Subcutaneous abdominal adipose tissue (tissue), 5 donors: ENCODE data around the gene KHDRBS2.

Experiments
- H3K27ac ChIP-seq: one replicate; pipeline ENCODE4 v1.7.0; 2013; ENCODE audit warnings: low read depth, mild to moderate bottlenecking, inconsistent platforms, low read length, moderate library complexity
- H3K27me3 ChIP-seq, 5 donors: one replicate each; pipeline ENCODE4 v1.7.0; 2013; ENCODE audit warnings: low read length in 5 of 5, inconsistent platforms in 1 of 5; ENCODE audit not compliant: control insufficient read depth in 5 of 5, insufficient read depth in 4 of 5
- H3K36me3 ChIP-seq, 5 donors: one replicate each; pipeline ENCODE4 v1.7.0; 2013; ENCODE audit warnings: low read length in 5 of 5; ENCODE audit not compliant: control insufficient read depth in 5 of 5, insufficient read depth in 5 of 5
- H3K4me1 ChIP-seq, 5 donors: one replicate each; pipeline ENCODE4 v1.7.0; 2013; ENCODE audit warnings: low read length in 5 of 5, mild to moderate bottlenecking in 3 of 5, moderate library complexity in 1 of 5; ENCODE audit not compliant: control insufficient read depth in 5 of 5, insufficient read depth in 5 of 5
- H3K4me3 ChIP-seq, 5 donors: one replicate each; pipeline ENCODE4 v1.7.0; 2013; ENCODE audit warnings: low read length in 5 of 5, low read depth in 1 of 5
- H3K9ac ChIP-seq, 5 donors: one replicate each; pipeline ENCODE4 v1.7.0; 2013; ENCODE audit warnings: low read length in 5 of 5, mild to moderate bottlenecking in 4 of 5, moderate library complexity in 3 of 5
- H3K9me3 ChIP-seq, 5 donors: one replicate each; pipeline ENCODE4 v1.7.0; 2013; ENCODE audit warnings: low read length in 5 of 5; ENCODE audit not compliant: control insufficient read depth in 5 of 5
- donor health status: healthy.
- donor health status: healthy.
- donor health status: healthy.
- donor health status: healthy.
- donor health status: healthy.

KHDRBS2 gene

DNA sequence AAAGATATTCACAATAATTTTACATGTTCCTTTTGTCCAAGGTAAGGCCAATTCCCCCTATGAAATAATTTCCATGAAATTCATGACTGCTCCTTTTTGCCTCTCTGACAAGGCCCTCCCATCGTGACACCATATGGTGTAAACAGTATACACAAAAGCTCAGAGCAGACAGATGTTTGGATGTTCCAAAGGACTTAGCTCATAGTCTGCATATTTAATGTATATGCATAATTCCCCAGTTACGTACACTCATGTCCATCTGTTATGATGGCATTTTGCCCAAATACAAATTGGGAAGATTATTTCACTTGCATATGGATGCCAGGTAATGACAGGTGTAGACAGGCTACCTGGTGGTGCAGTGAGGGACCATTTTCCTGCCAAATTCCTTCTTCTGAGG is 376.5 kb downstream of the KHDRBS2 start:
- Histone ChIP-seq H3K9me3 (peaks cover 0 to 2% (median 0%) of the 10 kb centered on the region in 5 donors), H3K9ac (no peak overlapping the region), H3K4me1 (no peaks in the 10 kb centered on the region), H3K27ac (no peak overlapping the region), H3K4me3 (no peak overlapping the region), H3K36me3 (no peaks in the 10 kb centered on the region), H3K27me3 (no peaks in the 10 kb centered on the region)

DNA sequence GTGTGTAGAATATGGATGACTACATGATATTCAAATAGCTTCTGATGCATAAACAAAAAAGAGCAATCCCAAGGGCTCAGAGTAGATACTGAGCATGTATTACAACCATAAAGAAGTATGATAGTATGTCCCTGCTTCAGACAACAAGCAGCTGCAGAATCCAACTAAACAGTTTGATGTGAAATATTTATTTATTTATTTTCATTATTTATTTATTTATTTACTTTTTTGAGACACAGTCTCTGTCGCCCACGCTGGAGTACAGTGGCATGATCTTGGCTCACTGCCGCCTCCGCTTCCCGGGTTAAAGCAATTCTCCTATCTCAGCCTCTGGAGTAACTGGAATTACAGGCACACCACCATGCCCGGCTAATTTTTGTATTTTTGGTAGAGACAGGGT is 384.3 kb downstream of the KHDRBS2 start:
- H3K27me3 ChIP-seq = no peaks in the 10 kb centered on the region
- H3K4me1 ChIP-seq = no peaks in the 10 kb centered on the region
- H3K27ac ChIP-seq = no peak overlapping the region
- no peak overlapping the region for H3K9ac ChIP-seq
- no peak overlapping the region for H3K4me3 ChIP-seq
- no peaks in the 10 kb centered on the region for H3K36me3 ChIP-seq
- no peaks in the 10 kb centered on the region for H3K9me3 ChIP-seq

DNA sequence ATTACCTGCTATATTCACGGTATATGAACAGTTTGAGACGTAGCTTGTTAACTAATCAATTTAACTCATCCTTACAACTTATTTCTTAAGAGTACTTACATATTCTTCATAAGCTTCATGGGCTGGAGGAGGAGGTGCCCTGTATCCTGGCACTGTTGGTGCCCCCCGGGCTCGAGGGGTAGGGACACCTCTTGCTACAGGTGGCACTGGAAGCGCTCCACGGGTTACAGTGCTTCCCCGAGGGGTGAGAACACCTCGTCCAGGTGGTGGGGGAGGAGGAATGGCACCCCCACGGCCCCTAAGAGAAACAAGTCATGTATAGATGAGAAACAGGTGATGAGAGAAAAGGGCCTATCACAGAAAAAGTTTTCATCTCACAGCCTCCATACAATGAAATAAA is 391.5 kb downstream of the KHDRBS2 start:
- Histone ChIP-seq H3K9ac (no peak overlapping the region), H3K36me3 (no peaks in the 10 kb centered on the region), H3K27me3 (no peaks in the 10 kb centered on the region), H3K4me1 (no peaks in the 10 kb centered on the region), H3K9me3 (no peaks in the 10 kb centered on the region), H3K4me3 (no peak overlapping the region), H3K27ac (no peak overlapping the region)

DNA sequence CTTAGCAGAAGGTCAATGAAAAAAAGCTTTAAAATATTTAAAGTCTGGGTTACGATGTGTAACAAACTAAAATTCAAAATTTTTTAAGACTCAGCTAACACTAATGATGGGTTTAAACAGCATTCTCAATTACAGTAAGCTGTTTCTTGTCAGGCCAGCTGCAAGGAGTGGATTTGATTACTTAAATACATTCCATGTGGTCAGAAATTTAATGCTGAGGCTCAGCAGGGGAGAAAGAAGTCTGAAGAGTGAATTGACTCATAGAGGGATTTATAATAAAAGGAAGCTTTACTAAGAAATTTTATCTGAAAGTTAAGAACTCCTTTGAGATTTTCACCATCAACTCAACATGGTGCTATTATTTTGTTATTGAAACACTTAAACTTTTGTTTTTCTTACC is 398.6 kb downstream of the KHDRBS2 start:
- H3K4me1 ChIP-seq = no peaks in the 10 kb centered on the region
- no peak overlapping the region for H3K9ac ChIP-seq
- no peaks in the 10 kb centered on the region for H3K27me3 ChIP-seq
- no peak overlapping the region for H3K4me3 ChIP-seq
- H3K36me3 ChIP-seq = no peaks in the 10 kb centered on the region
- no peaks in the 10 kb centered on the region for H3K9me3 ChIP-seq
- no peak overlapping the region for H3K27ac ChIP-seq

DNA sequence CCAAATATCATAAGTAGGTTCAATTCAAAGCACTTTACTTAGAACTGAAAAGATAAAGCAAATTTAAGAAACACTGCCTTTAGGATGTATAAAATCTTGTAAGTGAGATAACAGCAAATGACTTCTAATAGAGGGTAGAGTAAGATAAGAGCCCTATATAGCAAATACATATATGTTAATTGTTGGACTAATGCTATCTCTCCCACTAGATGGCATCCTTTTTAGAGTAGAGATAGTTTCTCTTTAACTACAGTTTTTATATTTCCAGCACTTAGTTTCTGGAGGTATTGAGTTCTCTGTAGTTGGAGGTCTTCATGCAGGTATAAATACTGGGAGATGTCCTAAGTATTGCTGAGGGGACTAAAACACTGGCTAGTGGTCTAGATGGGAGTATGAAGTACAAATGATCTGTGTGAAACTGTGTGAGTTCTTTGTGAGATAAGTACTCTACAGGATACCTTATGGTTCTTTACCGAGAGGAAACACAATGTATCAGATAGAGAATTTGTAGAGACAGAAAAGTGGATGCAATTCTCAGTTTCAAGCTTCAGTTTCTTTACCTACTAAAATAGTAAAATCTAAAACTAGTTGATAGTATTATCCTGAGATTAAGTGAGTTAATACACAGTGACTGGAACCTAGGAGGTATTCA is 399.3 kb downstream of the KHDRBS2 start:
- H3K9ac ChIP-seq = no peak overlapping the region
- no peaks in the 10 kb centered on the region for H3K27me3 ChIP-seq
- H3K4me1 ChIP-seq = no peaks in the 10 kb centered on the region
- H3K36me3 ChIP-seq = no peaks in the 10 kb centered on the region
- no peaks in the 10 kb centered on the region for H3K9me3 ChIP-seq
- no peak overlapping the region for H3K4me3 ChIP-seq
- H3K27ac ChIP-seq = no peak overlapping the region

DNA sequence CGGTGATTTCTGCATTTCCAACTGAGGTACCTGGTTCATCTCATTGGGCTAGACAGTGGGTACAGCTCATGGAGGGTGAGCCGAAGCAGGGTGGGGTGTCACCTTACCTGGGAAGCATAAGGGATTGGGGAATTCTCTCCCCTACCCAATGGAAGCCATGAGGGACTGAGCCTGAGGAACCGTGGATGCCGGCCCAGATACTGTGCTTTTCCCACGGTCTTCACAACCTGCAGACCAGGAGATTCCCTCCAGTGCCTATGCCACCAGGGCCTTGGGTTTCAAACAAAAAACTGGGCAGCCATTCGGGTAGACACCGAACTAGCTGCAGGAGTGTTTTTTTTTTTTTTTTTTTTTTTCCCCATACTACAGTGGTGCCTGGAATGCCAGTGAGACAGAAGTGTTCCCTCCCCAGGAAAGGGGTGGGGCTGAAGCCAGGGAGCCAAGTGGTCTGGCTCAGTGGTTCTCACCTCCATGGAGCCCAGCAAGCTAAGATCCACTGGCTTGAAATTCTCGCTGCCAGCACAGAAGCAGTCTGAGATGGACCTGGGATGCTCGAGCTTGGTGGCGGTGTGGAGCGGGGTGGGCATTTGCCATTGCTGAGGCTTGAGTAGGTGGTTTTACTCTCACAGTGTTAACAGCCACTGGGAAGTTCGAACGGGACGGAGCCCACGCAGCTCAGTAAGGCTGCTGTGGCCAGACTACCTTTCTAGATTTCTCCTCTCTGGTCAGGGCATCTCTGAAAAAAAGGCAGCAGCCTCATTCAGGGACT is 416.2 kb downstream of the KHDRBS2 start:
- Histone ChIP-seq H3K9me3 (peaks cover 0 to 10% (median 4%) of the 10 kb centered on the region in 5 donors), H3K9ac (no peak overlapping the region), H3K27ac (no peak overlapping the region), H3K36me3 (no peaks in the 10 kb centered on the region), H3K4me3 (no peak overlapping the region), H3K4me1 (no peaks in the 10 kb centered on the region), H3K27me3 (no peaks in the 10 kb centered on the region)

DNA sequence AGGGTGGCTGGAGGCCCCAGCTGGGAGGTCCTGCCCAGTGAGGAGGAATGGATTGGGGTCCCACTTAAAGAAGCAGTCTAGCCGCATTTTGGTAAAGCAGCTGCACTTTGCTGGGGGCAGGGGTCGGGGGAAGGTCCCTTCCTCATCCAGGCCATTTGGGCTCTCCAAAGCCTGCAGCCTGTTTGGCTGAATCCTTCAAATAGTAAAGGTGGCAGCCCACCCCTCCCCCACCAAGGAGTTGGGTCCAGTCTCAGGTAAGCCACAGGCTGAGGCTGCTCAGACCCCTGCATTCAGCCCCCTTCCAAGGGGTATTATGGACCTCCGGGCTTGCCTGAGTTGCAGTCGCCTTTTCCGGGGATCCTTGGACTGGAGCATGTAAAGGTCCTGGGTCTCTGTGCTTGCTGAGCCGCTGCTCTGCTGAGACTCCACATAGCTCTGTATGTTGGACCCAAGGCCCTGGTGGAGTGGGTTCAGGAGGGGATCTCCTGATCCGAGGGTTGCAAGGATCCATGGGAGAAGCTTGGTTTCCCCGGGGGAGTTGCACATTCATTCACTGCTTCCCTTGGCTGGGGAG is 417.4 kb downstream of the KHDRBS2 start:
- Histone ChIP-seq H3K4me3 (no peak overlapping the region), H3K9ac (no peak overlapping the region), H3K36me3 (no peaks in the 10 kb centered on the region), H3K27me3 (no peaks in the 10 kb centered on the region), H3K4me1 (no peaks in the 10 kb centered on the region), H3K9me3 (peaks cover 0 to 17% (median 4%) of the 10 kb centered on the region in 5 donors), H3K27ac (no peak overlapping the region)

DNA sequence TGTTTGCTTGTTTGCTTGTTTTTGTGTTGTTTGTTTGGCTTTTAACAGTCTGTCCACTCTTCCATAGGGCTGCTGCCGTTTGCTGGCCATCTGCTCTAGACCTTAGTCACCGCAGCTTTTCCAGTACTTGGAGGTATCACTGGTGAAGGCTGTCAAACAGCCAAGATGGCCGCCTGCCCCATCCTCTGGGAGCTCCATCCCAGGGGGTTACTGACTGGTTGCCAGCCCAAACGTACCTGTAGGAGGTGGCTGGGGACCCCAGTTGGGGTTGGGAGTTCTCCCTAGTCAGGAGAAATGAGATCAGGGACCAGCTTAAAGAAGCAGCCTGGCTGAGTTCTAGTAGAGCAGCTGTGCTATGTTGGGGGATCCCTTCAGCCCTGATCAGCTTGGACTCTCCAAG is 418.4 kb downstream of the KHDRBS2 start:
- Histone ChIP-seq H3K36me3 (no peaks in the 10 kb centered on the region), H3K4me3 (no peak overlapping the region), H3K9me3 (peaks cover 0 to 17% (median 4%) of the 10 kb centered on the region in 5 donors), H3K4me1 (no peaks in the 10 kb centered on the region), H3K9ac (no peak overlapping the region), H3K27ac (no peak overlapping the region), H3K27me3 (no peaks in the 10 kb centered on the region)

DNA sequence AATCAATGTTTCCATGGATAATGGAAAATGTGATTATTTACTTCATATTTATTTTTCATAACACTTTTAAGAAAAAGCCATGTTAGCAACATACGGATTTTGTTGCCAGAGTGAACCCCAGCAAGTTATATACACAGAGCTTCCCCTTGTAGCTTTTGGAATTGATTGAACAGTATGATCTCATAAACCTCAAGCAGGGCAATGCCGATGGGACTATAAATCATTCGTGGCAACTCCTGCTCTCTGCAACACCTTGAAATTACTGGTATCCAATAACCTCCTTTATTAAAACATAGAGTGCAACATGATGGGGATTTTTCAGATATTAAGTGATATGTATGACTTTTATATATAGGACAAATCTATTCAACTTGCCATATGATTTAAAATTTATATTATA is 428.5 kb downstream of the KHDRBS2 start:
- no peaks in the 10 kb centered on the region for H3K4me1 ChIP-seq

DNA sequence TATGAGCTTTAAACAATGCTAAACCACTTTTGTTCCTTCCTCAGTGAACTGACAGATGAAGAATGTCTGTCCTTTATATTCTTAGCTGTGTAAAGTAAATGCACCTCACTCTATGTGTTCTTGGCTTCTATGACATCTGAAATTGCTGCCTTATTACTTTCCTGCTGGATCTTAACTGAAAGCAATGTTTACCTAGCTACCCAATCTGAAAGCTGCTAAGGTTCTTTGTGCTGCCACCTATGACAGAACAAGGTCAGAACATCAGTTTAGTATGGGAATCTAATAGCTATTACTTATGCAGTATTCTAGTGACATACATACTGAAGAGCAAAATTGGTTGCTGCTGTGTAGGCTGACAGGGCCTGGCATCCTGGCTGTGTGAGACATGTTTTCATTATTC is 444.1 kb downstream of the KHDRBS2 start:
- H3K4me1 ChIP-seq = no peaks in the 10 kb centered on the region

More for the DNA sequence above, 428.5 kb downstream of the KHDRBS2 start:
- Histone ChIP-seq H3K9ac (no peak overlapping the region), H3K27me3 (no peaks in the 10 kb centered on the region), H3K9me3 (peaks cover 0 to 14% (median 0%) of the 10 kb centered on the region in 5 donors), H3K27ac (no peak overlapping the region), H3K4me3 (no peak overlapping the region), H3K36me3 (no peaks in the 10 kb centered on the region)

More for the DNA sequence above, 444.1 kb downstream of the KHDRBS2 start:
- Histone ChIP-seq H3K9me3 (no peaks in the 10 kb centered on the region), H3K27me3 (no peaks in the 10 kb centered on the region), H3K9ac (no peak overlapping the region), H3K27ac (no peak overlapping the region), H3K36me3 (no peaks in the 10 kb centered on the region), H3K4me3 (no peak overlapping the region)
